ENCODE measurements around the gene SGK1.

The SGK1 gene

GRCh38 chr6:134249759-134250602, 67.9 kb downstream of the SGK1 start:
- Histone ChIP-seq H3K36me3 (no peaks in the 10 kb centered on the region), H3K27ac (no peak overlapping the region), H3K9me3 (no peaks in the 10 kb centered on the region), H3K4me1 (peaks cover 0 to 4% (median 0%) of the 10 kb centered on the region in 4 donors), H3K4me3 (no peak overlapping the region), H3K27me3 (no peaks in the 10 kb centered on the region)
- no peak for DNase-seq
- TF ChIP-seq CTCF (IDR thresholded peaks at IDR 0.05): no peak
- intact Hi-C loops (cut with DNase I; ENCODE audit: low total_unique reads): no loop called here

- intact Hi-C loops (cut with DNase I; ENCODE audit: low total_unique reads): no loop called here
- no peak for DNase-seq
- Histone ChIP-seq H3K4me1 (peaks cover 0 to 4% (median 0%) of the 10 kb centered on the region in 4 donors), H3K27me3 (no peaks in the 10 kb centered on the region), H3K27ac (no peak overlapping the region), H3K9me3 (no peaks in the 10 kb centered on the region), H3K36me3 (no peaks in the 10 kb centered on the region), H3K4me3 (no peak overlapping the region)
- TF ChIP-seq CTCF (IDR thresholded peaks at IDR 0.05): no peak
These were observed 68.6 kb downstream of the SGK1 start for GRCh38 chr6:134249239-134249758.

DNA sequence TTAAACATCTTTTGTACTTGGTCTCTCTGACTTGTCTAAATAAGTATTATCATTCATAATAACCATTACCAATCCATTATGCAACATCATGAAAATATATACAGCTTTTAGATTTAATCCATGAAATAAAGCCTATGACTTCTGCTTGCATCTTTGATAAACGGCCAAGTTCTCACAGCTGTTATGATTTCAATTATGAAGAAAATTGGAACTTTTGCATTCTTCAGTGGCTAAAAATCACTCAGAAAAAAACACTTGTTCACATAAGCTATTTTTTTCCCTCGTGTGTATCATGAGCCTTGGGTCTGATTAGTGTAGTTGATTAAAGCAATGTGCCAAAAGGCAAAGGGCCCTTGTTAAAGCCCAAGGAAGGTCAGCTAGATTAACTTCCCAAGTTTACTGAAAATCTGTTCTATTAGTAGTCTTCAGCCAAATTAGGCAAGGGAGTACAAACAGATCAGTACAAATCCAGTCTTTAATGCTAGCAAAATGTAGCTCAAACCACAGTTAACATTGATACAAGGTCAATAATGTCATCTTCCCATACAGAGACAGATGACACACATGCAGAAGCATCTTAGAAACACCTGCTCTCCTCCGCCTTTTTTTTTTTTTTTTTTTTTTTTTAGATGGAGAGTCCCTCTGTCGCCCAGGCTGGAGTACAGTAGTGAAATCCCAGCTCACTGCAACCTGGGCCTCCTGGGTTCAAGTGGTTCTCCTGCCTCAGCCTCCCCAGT, 69.9 kb downstream of the SGK1 start:
- Histone ChIP-seq H3K4me1 (peaks cover 0 to 4% (median 0%) of the 10 kb centered on the region in 4 donors), H3K36me3 (no peaks in the 10 kb centered on the region), H3K4me3 (no peak overlapping the region), H3K27ac (no peak overlapping the region), H3K9me3 (no peaks in the 10 kb centered on the region), H3K27me3 (no peaks in the 10 kb centered on the region)
- DNase-seq: no peak
- intact Hi-C loops (cut with DNase I; ENCODE audit: low total_unique reads): no loop called here
- TF ChIP-seq CTCF (IDR thresholded peaks at IDR 0.05): no peak

DNA sequence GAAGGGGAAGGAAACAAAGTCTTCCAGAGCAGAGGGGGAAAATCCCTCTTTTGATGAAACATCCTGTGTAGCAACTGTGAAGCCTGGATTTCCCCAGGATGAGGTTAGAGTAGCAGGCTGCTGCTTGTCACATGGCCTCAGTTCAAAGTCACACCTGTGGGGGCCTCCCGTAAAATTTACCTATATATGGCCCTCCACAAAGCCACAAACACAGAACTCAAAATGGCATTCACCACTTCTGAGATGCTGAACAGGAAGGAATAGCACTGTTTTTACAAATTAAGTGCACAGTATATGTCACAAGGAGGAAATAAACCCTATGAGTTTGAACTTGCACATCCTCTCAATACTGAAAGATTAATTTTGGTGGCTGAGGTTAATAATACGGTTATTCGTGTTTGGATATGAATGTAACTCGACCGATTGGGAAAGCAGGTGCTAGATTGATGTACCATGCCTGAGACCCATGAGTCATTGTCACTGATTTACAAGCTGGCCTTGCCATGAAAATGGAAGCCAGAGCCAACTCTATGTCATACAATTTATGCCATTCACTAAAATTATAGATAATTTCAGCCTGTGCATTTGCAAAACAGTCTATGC, 70.6 kb downstream of the SGK1 start:
- TF ChIP-seq CTCF (IDR thresholded peaks at IDR 0.05): no peak
- DNase-seq: no peak
- Histone ChIP-seq H3K27ac (no peak overlapping the region), H3K36me3 (no peaks in the 10 kb centered on the region), H3K9me3 (no peaks in the 10 kb centered on the region), H3K27me3 (no peaks in the 10 kb centered on the region), H3K4me3 (no peak overlapping the region), H3K4me1 (peaks cover 0 to 4% (median 0%) of the 10 kb centered on the region in 4 donors)
- intact Hi-C loops (cut with DNase I; ENCODE audit: low total_unique reads): no loop called here

DNA sequence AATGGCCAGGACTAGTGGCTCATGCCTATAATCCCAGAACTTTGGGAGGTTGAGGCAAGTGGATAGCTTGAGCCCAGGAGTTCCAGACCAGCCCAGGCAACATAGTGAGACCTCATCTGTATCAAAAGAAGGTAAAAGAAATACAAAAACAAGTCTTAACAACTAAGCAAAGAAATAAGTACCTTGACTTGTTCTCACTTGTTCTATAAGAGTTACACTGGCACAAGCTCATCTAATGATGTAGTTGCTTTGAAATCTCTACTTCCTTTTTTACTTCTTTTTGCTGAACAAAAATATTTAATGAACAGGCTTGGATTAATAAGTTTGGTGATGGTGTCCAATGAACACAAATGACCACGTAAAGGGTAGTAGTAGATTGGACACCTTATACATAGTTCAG, 72.2 kb downstream of the SGK1 start:
- no peak for TF ChIP-seq CTCF (IDR thresholded peaks at IDR 0.05)
- Histone ChIP-seq H3K4me3 (no peak overlapping the region), H3K27ac (no peak overlapping the region), H3K27me3 (no peaks in the 10 kb centered on the region), H3K36me3 (no peaks in the 10 kb centered on the region), H3K9me3 (no peaks in the 10 kb centered on the region), H3K4me1 (peaks cover 0 to 4% (median 0%) of the 10 kb centered on the region in 4 donors)
- DNase-seq: no peak
- intact Hi-C loops (cut with DNase I; ENCODE audit: low total_unique reads): no loop called here
